DND-41 (cell line): ENCODE data around the gene NCLN.

Source experiments
- CTCF ChIP-seq: IDR thresholded peaks from 2 replicates; pipeline ENCODE4 v1.5.1; 2012; ENCODE audit warnings: borderline replicate concordance, low read length, moderate library complexity, mild to moderate bottlenecking; ENCODE audit not compliant: poor library complexity, severe bottlenecking; ENCODE audit errors: extremely low read depth
- EZH2 ChIP-seq: IDR thresholded peaks from 3 replicates; pipeline ENCODE4 v1.6.1; 2012; ENCODE audit warnings: borderline replicate concordance, low read depth, mild to moderate bottlenecking, moderate library complexity, low read length, inconsistent platforms; ENCODE audit not compliant: severe bottlenecking

- TF ChIP-seq EZH2 (no peak), CTCF (no peak)
Measured at GRCh38 chr19:3254520-3254919, 68.8 kb downstream of the NCLN start.
